ENCODE data around the gene SCAI. TPM values are rescaled to one million over a fixed set of nuclear protein-coding genes. Genes with fewer than 3 reads are reported as not detected.
"Not testable (repeated sequence)": the region's sequence is repeated elsewhere in the genome, so short reads cannot be mapped to it uniquely, and the experiment has no call there.

Gene SCAI
- total RNA-seq, 1 donor from 2014 or later: 5.4 TPM

GRCh38 chr9:124973807-124974206 lies 169.5 kb downstream of the SCAI start:
- H3K27me3 Mint-ChIP-seq (ENCODE audit: low read depth): no peaks in the 10 kb centered on the region

GRCh38 chr9:124972241-124972770 lies 171.0 kb downstream of the SCAI start:
- no peak overlapping the region for H3K4me3 Mint-ChIP-seq (ENCODE audit: unreplicated experiment)

More at GRCh38 chr9:124973807-124974206, 169.5 kb downstream of the SCAI start:
- no peak for DNase-seq (ENCODE audit: low spot score)
- no peaks in the 10 kb centered on the region for H3K9me3 Mint-ChIP-seq (ENCODE audit: low read depth)
- H3K4me3 Mint-ChIP-seq (ENCODE audit: unreplicated experiment): no peak overlapping the region
- peaks cover 6% of the 10 kb centered on the region for H3K4me1 Mint-ChIP-seq (ENCODE audit: low read depth)
- TF ChIP-seq, protein P1, sequence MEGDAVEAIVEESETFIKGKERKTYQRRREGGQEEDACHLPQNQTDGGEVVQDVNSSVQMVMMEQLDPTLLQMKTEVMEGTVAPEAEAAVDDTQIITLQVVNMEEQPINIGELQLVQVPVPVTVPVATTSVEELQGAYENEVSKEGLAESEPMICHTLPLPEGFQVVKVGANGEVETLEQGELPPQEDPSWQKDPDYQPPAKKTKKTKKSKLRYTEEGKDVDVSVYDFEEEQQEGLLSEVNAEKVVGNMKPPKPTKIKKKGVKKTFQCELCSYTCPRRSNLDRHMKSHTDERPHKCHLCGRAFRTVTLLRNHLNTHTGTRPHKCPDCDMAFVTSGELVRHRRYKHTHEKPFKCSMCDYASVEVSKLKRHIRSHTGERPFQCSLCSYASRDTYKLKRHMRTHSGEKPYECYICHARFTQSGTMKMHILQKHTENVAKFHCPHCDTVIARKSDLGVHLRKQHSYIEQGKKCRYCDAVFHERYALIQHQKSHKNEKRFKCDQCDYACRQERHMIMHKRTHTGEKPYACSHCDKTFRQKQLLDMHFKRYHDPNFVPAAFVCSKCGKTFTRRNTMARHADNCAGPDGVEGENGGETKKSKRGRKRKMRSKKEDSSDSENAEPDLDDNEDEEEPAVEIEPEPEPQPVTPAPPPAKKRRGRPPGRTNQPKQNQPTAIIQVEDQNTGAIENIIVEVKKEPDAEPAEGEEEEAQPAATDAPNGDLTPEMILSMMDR (IDR thresholded peaks at IDR 0.05): no peak
- no peak overlapping the region for H3K27ac Mint-ChIP-seq (ENCODE audit: unreplicated experiment)
- H3K36me3 Mint-ChIP-seq (ENCODE audit: low read depth): peaks cover 5% of the 10 kb centered on the region

GRCh38 chr9:124969401-124969800 lies 173.9 kb downstream of the SCAI start:
- Mint-ChIP-seq H3K4me3 (ENCODE audit: unreplicated experiment) (no peak overlapping the region), H3K9me3 (ENCODE audit: low read depth) (no peaks in the 10 kb centered on the region), H3K27me3 (ENCODE audit: low read depth) (no peaks in the 10 kb centered on the region), H3K27ac (ENCODE audit: unreplicated experiment) (no peak overlapping the region), H3K4me1 (ENCODE audit: low read depth) (peaks cover 3% of the 10 kb centered on the region), H3K36me3 (ENCODE audit: low read depth) (peaks cover 5% of the 10 kb centered on the region)
- TF ChIP-seq, protein P1 (IDR thresholded peaks at IDR 0.05): no peak
- no peak for DNase-seq (ENCODE audit: low spot score)

More at GRCh38 chr9:124972241-124972770, 171.0 kb downstream of the SCAI start:
- DNase-seq (ENCODE audit: low spot score): no peak
- H3K9me3 Mint-ChIP-seq (ENCODE audit: low read depth): no peaks in the 10 kb centered on the region
- no peaks in the 10 kb centered on the region for H3K27me3 Mint-ChIP-seq (ENCODE audit: low read depth)
- peaks cover 5% of the 10 kb centered on the region for H3K36me3 Mint-ChIP-seq (ENCODE audit: low read depth)
- H3K4me1 Mint-ChIP-seq (ENCODE audit: low read depth): peaks cover 6% of the 10 kb centered on the region
- TF ChIP-seq, protein P1 (IDR thresholded peaks at IDR 0.05): no peak
- no peak overlapping the region for H3K27ac Mint-ChIP-seq (ENCODE audit: unreplicated experiment)

- Mint-ChIP-seq H3K27ac (ENCODE audit: unreplicated experiment) (no peak overlapping the region), H3K4me3 (ENCODE audit: unreplicated experiment) (no peak overlapping the region)
Observed at GRCh38 chr9:124968238-124968637, 175.1 kb downstream of the SCAI start.

DNA sequence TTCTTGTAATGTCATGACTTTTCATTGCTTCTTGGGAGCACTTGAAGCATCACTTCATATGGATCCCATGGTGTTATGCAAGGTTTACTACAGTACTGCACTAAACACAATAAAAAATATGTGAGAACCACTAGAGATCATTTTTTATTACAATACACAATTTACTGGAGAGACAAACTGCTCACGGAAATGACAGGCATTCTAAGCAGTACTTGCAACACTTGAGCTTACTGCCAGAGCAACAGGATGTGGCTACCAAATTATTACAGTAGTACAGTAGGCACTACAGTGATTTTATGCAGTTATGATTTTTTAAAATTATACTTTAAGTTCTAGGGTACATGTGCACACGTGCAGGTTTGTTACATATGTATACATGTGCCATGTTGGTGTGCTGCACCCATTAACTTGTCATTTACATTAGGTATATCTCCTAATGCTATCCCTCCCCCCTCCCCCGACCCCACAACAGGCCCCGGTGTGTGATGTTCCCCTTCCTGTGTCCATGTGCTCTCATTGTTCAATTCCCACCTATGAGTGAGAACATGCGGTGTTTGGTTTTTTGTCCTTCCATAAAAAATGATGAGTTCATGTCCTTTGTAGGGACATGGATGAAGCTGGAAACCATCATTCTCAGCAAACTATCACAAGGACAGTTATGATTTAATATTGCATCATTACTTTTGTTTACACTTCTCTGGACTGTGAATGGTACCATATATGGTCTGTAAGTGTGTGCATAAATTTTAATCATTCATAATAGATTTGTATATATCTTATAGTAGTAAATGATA lies 177.4 kb downstream of the SCAI start:
- H3K36me3 Mint-ChIP-seq (ENCODE audit: low read depth); H3K27me3 Mint-ChIP-seq (ENCODE audit: low read depth); DNase-seq (ENCODE audit: low spot score); H3K9me3 Mint-ChIP-seq (ENCODE audit: low read depth); H3K4me1 Mint-ChIP-seq (ENCODE audit: low read depth); H3K4me3 Mint-ChIP-seq (ENCODE audit: unreplicated experiment): not testable (repeated sequence)
- peak overlapping the region; percentile 63 for H3K27ac Mint-ChIP-seq (ENCODE audit: unreplicated experiment)

More at GRCh38 chr9:124968238-124968637, 175.1 kb downstream of the SCAI start:
- peaks cover 3% of the 10 kb centered on the region for H3K36me3 Mint-ChIP-seq (ENCODE audit: low read depth)
- DNase-seq (ENCODE audit: low spot score): no peak
- no peaks in the 10 kb centered on the region for H3K27me3 Mint-ChIP-seq (ENCODE audit: low read depth)
- H3K9me3 Mint-ChIP-seq (ENCODE audit: low read depth): no peaks in the 10 kb centered on the region
- H3K4me1 Mint-ChIP-seq (ENCODE audit: low read depth): peaks cover 3% of the 10 kb centered on the region
- TF ChIP-seq, protein P1 (IDR thresholded peaks at IDR 0.05): no peak

Data from chondrocyte (in vitro differentiated cells).